GM19468 (cell line): Measurements from ENCODE around the gene KIF11.

Experiments
- ATAC-seq: cut with Tn5 transposase; IDR thresholded peaks from one replicate; pipeline ENCODE4 v1.9.1; 2021; ENCODE audit warnings: mild to moderate bottlenecking, moderate library complexity, moderate number of reproducible peaks; ENCODE audit not compliant: unreplicated experiment; ENCODE audit errors: extremely low read depth

KIF11 gene

GRCh38 chr10:92667078-92667477 is 74.1 kb downstream of the KIF11 start:
- no peak for ATAC-seq

- ATAC-seq, result no peak
Observed at GRCh38 chr10:92677708-92678107, 84.8 kb downstream of the KIF11 start.

- no peak for ATAC-seq
Observed at GRCh38 chr10:92678206-92678605, 85.3 kb downstream of the KIF11 start.

- ATAC-seq, result no peak
Observed at GRCh38 chr10:92681306-92681834, 88.4 kb downstream of the KIF11 start.

- ATAC-seq, result no peak
Observed at GRCh38 chr10:92688573-92688926, 95.6 kb downstream of the KIF11 start.

- ATAC-seq, result no peak
Observed at GRCh38 chr10:92688927-92689662, 96.2 kb downstream of the KIF11 start.

GRCh38 chr10:92689663-92690210 is 96.8 kb downstream of the KIF11 start, which contains the start of gene HHEX:
Gene HHEX, plus strand, starts transcription at chr10:92689955. Its CDS starts 32 bp downstream, at chr10:92689987.
- no peak for ATAC-seq

- ATAC-seq, result no peak
Observed at GRCh38 chr10:92690211-92690914, 97.4 kb downstream of the KIF11 start.

- no peak for ATAC-seq
Observed at GRCh38 chr10:92690915-92691590, 98.1 kb downstream of the KIF11 start.

GRCh38 chr10:92691591-92692079 is 98.7 kb downstream of the KIF11 start:
- ATAC-seq, result no peak

GRCh38 chr10:92692080-92692671 is 99.2 kb downstream of the KIF11 start:
- no peak for ATAC-seq

- no peak for ATAC-seq
Observed at GRCh38 chr10:92692697-92693533, 100.0 kb downstream of the KIF11 start.

GRCh38 chr10:92693534-92693893 is 100.6 kb downstream of the KIF11 start:
- no peak for ATAC-seq

- no peak for ATAC-seq
Observed at GRCh38 chr10:92695679-92696605, 103.0 kb downstream of the KIF11 start.

- ATAC-seq, result no peak
Observed at GRCh38 chr10:92696606-92697383, 103.9 kb downstream of the KIF11 start.

- no peak for ATAC-seq
Observed at GRCh38 chr10:92697663-92698511, 105.0 kb downstream of the KIF11 start.

GRCh38 chr10:92699193-92699517 is 106.2 kb downstream of the KIF11 start:
- ATAC-seq, result no peak
